K562 treated with DMSO at 1 percent for 48 hours (cell line): Measurements from ENCODE around the gene C16orf86. TPM values are rescaled to one million over a fixed set of nuclear protein-coding genes. Genes with fewer than 3 reads are reported as not detected.

Experiments
- total RNA-seq: library from RNA; unstranded; fragments of 300-600 nt; gene quantifications from 2 replicates; pipeline ENCODE4 v1.2.3, GENCODE V29; 2022; ENCODE audit warnings: low replicate concordance; ENCODE audit errors: extremely low read depth

C16orf86 gene
- total RNA-seq: not detected in 2 replicates

GRCh38 chr16:67666559-67667452 is at the start of gene C16orf86, which contains the start of gene ENKD1:
C16orf86 (plus strand) TSS chr16:67666814; CDS start chr16:67666971, 157 bp downstream.
ENKD1 (minus strand) TSS chr16:67666750; CDS start chr16:67666442, 308 bp downstream.

DNA sequence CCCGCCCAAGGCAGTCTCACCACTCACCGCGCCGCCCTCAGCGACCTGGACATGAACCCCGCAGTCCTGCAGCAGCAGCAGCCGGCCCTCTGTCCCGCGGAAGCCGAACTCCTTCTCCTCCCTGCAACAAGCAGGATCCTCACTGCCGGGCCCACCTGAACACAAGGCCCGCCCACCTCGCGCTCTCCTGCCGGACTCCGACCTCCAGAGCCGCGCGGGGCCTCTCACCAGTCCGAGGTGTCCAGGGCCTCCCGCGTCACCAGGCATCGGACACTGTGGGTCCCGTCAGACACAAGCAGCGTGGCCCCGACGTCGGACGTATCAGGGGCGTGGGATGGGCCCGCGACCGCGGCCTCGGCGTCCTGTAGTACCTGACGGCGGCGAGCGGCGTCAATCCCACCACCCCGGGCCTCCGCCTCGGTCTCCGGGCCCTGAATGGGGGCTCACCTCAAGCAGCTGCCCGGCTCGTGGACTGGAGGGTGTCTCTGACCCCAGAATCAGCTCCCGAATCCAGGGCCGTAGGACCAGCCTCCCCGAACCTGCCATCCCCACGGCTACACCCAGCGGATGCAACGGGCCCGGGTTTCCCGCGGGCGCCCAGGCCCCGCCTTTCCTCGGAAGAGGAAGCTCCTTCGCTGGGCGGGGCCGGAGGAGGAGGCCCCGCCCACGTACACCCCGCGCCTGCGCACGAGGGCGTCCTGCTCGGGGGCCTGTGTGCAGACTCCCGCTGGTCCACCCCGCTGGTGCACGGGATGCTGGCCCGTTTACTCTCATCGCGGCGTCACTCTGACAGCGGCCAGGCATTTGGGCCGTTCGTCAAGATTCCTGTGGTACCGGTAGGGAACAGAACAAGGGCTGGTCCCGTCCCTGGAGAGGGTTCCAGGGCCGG is 6.7 kb upstream of the C16orf86 start, which contains the start of gene ACD:
Gene ACD (minus strand): TSS at position 586 of the 889 bp plus-strand sequence. CDS start 40 bp downstream, at position 546.

GRCh38 chr16:67660564-67661028 is 6.0 kb upstream of the C16orf86 start, which contains the start of gene PARD6A:
PARD6A (plus strand) TSS chr16:67660960; CDS start chr16:67661039, 79 bp downstream.

Other genes starting within 250 kb of the C16orf86 start
- gene HSD11B2, start 235.7 kb upstream of the C16orf86 start, total RNA-seq: not detected in 2 replicates
- not detected in 2 replicates for gene ATP6V0D1, start 185.7 kb upstream of the C16orf86 start, total RNA-seq
- gene AGRP, start 183.3 kb upstream of the C16orf86 start, total RNA-seq: not detected in 2 replicates
- not detected in 2 replicates for gene RIPOR1, start 138.0 kb upstream of the C16orf86 start, total RNA-seq
- gene CTCF, start 104.3 kb upstream of the C16orf86 start, total RNA-seq: not detected in 2 replicates
- gene CARMIL2, start 21.7 kb upstream of the C16orf86 start, total RNA-seq: not detected in 2 replicates
- not detected in 2 replicates for gene ACD, start 6.6 kb upstream of the C16orf86 start, total RNA-seq
- gene PARD6A, start 5.9 kb upstream of the C16orf86 start, total RNA-seq: not detected in 2 replicates
- gene ENKD1, start 64 bp upstream of the C16orf86 start, total RNA-seq: not detected in 2 replicates
- gene GFOD2, start 52.5 kb downstream of the C16orf86 start, total RNA-seq: not detected in 2 replicates
- gene RANBP10, start 139.7 kb downstream of the C16orf86 start, total RNA-seq: not detected in 2 replicates
- gene TSNAXIP1, start 140.1 kb downstream of the C16orf86 start, total RNA-seq: not detected in 2 replicates
- 250 TPM in 1 of 2 replicates, not detected in the other for gene THAP11, start 175.5 kb downstream of the C16orf86 start, total RNA-seq
- gene NUTF2, start 180.1 kb downstream of the C16orf86 start, total RNA-seq: not detected in 2 replicates
- not detected in 2 replicates for gene CENPT, start 180.9 kb downstream of the C16orf86 start, total RNA-seq
- gene EDC4, start 206.2 kb downstream of the C16orf86 start, total RNA-seq: 278 TPM in 1 of 2 replicates, not detected in the other
- gene NRN1L, start 218.1 kb downstream of the C16orf86 start, total RNA-seq: not detected in 2 replicates
- not detected in 2 replicates for gene PSKH1, start 226.4 kb downstream of the C16orf86 start, total RNA-seq